Astrocyte (in vitro differentiated cells and primary cell): ENCODE measurements around the gene NMNAT3.

Experiments
- EZH2 ChIP-seq: IDR thresholded peaks from 2 replicates; pipeline ENCODE4 v1.6.1; 2012; ENCODE audit warnings: mild to moderate bottlenecking, low read length, inconsistent platforms; ENCODE audit not compliant: insufficient read depth
- TF ChIP-seq, protein P1 (sequence below): IDR thresholded peaks from 2 replicates; pipeline ENCODE4 v1.5.1; 2011; ENCODE audit warnings: low read depth, mild to moderate bottlenecking, inconsistent platforms, low read length, moderate library complexity; ENCODE audit not compliant: insufficient read depth

GRCh38 chr3:139537795-139538621, 139.8 kb downstream of the NMNAT3 start:
- TF ChIP-seq, protein P1, sequence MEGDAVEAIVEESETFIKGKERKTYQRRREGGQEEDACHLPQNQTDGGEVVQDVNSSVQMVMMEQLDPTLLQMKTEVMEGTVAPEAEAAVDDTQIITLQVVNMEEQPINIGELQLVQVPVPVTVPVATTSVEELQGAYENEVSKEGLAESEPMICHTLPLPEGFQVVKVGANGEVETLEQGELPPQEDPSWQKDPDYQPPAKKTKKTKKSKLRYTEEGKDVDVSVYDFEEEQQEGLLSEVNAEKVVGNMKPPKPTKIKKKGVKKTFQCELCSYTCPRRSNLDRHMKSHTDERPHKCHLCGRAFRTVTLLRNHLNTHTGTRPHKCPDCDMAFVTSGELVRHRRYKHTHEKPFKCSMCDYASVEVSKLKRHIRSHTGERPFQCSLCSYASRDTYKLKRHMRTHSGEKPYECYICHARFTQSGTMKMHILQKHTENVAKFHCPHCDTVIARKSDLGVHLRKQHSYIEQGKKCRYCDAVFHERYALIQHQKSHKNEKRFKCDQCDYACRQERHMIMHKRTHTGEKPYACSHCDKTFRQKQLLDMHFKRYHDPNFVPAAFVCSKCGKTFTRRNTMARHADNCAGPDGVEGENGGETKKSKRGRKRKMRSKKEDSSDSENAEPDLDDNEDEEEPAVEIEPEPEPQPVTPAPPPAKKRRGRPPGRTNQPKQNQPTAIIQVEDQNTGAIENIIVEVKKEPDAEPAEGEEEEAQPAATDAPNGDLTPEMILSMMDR: no peak
- TF ChIP-seq EZH2: no peak
